Superior temporal gyrus (tissue), 1 donor: ENCODE results near the gene RHEB.
"Not testable (repeated sequence)": the region's sequence is repeated elsewhere in the genome, so short reads cannot be mapped to it uniquely, and the experiment has no call there.

Experiments
- DNase-seq: peaks from one replicate; pipeline ENCODE4 v3.0.0-alpha.2; 2016; ENCODE audit errors: extremely low spot score

Gene RHEB

DNA sequence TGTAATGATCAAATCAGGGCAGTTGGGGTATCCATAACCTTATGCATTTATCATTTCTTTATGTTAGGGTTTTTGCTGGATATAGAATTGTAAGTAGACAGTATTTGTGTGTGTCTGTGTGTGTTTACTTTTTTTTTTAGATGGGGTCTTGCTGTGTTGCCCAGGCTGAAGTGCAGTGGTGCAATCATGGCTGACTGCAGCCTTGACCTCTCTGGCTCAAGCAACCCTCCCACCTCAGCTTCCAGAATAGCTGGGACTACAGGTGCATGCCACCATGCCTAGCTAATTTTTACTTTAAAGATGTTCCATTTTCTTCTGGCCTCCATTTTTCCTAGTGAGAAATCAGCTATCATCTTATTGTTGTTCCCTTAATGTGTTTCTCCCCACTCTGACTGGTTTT is 10.1 kb upstream of the RHEB start:
- DNase-seq: no peak

GRCh38 chr7:151524845-151525244 is 5.2 kb upstream of the RHEB start:
- DNase-seq: no peak

GRCh38 chr7:151524331-151524730 is 4.6 kb upstream of the RHEB start:
- DNase-seq: no peak

GRCh38 chr7:151520419-151521261 is 945 bp upstream of the RHEB start:
- DNase-seq: no peak

DNA sequence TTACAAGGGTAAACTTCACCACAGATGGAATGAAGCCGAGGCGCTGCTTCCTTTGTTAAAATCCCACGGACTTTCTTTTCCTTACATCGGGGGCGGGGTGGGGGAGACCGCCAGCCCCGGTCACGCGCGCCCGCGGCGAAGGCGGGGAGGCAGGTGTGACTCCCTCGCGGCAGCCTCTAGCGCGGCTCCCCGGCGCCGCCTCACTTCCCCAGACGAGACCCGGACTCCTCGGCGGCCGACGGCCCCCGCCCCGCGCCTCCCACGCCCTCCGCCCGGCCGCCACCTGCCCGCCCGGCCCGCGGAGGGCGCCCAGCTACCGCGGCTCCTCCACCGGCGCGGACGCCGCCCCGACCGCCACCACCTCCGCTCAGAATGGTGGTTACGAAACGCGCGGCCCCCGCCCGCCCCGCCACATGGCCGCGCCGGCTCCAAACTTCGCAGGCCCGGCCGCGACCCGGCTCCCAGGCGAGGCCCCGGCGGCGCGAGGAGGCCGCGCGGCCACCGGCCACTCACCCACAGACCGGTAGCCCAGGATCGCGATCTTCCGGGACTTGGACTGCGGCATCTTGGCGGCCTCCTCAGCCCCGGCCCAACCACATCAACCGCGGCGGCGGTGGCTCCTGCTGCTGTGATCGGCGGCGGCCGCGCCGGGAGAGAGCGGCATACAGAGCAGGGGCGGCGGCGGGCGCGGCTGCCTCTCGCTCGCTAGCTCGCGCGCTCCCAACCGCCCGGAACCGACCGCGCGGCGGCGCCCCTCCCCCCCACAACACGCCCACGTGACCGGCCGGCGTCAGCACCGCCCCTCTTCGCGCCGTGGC is 539 bp downstream of the RHEB start:
- not testable (repeated sequence) for DNase-seq

DNA sequence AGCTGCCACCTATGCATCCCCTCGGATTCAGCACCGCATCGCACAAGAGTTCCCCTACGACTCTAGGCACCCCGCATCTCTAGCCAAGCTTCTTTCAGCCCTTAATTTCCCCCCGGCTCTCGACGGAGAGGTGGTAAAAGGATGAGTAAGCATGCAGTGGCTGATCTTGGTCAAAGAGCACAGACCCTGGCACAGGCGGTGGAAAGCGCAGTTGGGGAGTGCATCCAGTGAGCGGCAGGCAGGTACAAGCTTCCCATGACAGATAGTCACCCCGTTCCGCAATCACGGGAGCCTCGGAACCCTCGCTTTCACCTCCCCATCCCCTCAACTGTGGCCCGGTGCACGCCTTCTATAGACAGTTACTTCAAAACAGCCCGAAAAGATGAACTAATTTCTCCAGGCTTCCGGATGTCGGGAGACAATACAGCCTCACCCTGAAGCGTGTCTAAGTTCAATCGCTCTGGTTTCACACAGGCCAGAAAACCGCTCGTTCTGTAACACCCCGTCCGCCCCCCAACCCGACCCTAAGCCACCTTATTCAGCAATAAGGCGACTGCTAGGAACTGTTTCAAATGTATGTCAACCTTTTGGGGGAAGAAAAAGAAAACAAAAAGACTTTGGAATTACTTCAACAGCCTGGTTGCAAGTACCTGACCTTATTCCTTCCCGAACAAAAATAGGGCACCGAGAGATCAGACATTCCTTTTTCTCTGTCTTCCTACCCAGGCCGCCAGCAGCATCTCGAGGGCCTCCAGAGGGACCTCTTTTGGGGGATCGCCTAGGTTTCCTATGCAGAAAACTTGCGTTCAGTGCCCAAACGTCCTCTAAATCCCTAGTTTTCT is 1.4 kb downstream of the RHEB start:
- DNase-seq: no peak

DNA sequence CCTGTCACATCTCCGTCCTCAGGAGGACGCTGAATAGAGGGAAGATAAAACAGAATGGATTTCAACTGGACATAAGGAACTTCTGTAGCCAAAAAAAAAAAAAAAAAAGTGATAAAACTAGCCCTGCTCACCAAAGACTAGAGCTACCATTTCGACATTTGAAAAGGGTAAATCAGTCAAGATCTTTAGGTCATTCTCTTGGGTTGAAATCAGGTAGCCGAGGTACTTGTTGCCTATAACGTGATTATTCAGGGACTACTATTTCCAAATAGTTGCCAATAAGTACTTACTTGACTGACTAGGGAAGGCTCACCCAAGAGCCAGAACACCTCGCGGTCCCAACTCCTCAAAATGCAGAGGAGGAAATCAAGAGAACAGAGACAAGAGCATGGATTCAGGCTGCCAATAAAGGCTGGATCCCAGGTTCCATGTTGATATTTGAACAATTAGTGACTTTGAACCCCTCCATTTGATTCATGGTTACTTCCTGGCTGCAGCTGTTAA is 2.0 kb downstream of the RHEB start:
- no peak for DNase-seq

GRCh38 chr7:151515276-151515565 is 4.5 kb downstream of the RHEB start:
- DNase-seq: no peak

- DNase-seq: no peak
Observed at GRCh38 chr7:151514461-151515275, 5.0 kb downstream of the RHEB start.

DNA sequence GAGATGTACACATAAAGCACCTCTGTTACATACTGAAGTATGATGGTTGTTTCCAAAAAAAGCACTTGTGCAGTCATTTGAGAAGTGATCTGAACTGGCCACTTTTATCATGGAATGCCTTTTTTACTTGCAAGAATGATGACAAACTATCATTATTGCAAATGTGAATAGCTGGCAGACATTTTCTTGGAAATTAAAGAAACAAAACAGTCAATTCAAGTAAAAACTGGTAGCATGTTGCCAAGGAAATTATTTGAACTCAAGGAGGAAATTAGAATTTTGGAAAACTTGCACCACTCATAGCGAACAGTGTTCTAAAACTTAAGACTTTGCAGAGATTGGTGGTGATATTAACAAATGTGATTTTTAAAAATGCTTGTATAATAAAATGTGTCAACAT is 6.6 kb downstream of the RHEB start:
- no peak for DNase-seq

DNA sequence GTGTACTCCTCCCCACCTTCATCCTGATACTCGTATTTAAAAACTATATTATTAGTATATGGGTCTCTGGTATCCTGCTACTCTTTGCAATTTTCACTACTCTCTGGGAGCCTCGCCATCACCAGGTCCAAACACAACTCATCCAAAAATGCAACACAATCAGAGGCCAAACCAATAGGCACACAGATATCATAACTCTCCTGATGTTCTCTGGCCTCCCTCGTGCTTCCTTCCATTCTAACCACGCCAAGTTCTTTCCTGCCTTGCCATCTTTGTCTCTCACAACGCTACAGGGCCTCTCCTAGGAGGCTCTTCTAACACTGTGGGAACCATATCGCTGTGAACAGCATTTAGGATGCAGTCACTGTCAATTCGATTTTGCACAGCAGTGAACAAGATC is 7.3 kb downstream of the RHEB start:
- DNase-seq: no peak

DNA sequence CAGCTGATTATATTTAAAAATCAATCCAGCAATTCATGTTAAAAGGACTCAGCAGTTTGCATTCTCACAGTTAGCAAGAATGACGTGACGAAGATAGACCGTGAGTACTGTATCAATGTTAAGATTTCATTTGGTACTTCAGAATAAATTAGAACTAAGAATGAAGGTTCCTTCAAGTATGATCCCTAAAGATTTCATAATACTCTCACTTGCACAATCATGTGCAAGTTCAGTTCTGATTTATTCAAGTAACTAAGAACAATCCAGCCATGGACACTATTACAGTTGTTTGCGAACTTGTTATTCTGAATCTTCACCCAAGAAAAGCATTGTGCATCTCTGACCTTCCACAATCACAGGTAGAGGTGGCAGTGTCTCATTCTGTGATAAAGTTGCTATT is 7.7 kb downstream of the RHEB start:
- no peak for DNase-seq

DNA sequence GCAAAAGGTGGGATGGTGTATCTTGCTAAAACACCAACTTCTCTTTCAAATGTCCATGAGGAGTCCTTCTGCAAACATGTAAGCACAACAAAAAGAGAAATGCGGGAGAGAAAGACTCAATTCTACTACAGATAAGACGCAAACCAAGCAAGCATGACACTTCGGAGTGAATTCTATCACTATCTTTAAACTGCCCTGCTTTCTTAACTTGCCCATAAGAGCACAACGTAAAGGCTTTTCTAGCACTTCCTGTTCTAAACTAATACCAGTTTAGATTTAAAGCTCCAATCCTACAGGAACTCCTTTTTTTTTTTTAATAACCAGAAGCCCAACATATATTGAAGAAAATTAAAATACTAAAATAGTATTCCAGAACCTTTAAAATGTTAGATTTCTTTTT is 8.4 kb downstream of the RHEB start:
- DNase-seq: no peak

DNA sequence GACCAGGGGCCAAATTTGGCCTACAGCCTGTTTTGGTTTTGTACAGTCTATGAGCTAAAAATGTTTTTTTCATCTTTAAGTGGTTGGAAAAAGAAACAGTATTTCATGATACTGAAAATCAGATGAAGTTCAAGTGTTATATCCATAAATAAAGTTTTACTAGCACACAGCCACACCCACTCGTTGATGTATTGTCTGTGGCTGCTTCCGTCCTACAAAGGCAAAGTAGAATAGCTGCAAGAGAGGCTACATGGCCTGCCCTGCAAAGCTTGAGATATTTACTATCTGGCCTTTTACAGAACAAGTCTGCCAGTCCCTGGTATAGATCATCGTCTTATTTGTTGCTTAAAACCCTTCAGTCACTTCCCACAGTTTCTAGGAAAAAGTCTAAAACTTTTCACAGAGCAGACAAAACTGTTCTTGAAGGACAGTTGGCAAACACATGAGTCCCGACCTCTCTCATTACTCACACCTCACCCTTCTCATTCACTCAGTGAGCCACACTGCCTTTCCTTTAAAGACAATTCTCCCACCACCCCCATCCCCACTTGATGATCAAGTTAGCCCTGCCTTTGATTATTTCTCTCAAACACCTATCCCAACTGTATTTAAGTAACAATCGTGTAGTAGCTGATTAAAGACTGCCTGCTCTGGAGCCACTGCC is 9.9 kb downstream of the RHEB start:
- no peak for DNase-seq

DNA sequence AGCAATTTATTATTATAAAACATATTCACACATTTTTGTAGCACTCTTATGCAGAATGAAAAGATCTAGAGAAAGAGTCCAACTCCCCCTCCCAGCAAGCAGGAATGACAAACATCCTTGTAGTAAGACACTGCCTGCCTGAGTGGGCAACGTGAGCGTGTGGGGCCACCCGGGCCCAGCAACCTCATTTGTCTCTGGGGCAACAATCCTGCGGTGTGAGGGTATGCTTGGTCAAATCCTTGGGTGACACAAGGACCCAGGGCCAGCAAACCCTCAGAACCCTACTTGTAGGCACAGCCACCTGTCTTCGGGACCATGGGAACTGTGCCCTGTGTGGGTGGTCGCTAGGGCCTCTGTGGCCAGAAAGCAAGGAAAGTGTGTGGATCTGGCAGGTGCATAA is 10.7 kb downstream of the RHEB start:
- DNase-seq: no peak

GRCh38 chr7:151507806-151508205 is 11.9 kb downstream of the RHEB start:
- no peak for DNase-seq

GRCh38 chr7:151506901-151507382 is 12.8 kb downstream of the RHEB start:
- peak; percentile 38 for DNase-seq

DNA sequence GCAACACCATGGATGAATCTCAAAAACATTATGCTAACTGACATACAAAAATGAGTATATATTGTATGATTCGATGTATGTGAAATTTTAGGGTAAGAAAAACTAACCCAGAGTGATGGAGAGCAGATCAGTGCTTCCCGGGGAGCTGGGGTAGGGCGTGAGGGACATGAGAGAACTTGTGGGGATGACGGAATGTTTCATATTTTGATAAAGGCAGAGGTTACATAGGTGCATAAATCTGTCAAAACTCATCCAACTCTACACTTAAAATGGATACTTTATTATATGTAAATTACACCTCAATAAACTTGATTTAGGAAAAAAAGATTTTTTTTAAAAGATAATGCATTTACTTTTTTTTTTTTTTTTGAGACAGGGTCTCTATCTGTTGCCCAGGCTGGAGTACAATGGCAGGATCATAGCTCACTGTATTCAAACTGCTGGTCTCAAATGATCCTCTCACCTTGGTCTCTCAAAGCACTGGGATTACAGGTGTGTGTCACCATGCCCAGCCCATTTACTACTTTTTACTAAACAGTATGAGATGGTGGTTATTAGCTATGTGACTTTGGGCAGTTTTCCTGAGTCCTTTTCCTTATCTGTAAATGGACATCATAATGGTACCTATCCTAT is 13.7 kb downstream of the RHEB start:
- no peak for DNase-seq

DNA sequence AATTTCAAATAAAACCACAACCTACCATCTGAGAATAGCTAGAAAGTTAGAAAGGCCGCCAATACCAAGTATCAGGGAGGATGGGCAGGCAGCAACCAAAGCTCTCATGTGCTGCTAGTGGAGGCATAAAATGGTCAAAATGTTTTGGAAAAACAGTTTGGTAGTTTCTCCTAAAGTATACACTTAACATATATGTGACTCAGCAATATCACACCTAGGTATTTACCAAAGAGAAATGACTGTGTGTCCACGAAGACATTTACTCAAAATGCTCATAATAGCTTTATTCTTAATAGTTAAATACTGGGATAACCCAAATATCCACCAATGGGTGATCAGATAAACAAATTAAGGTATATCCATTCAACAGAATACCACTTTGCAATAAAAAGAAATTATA is 14.3 kb downstream of the RHEB start:
- DNase-seq: no peak

- no peak for DNase-seq
Observed at GRCh38 chr7:151504715-151505326, 14.9 kb downstream of the RHEB start.
